Activated T-helper 2 cell treated with anti-CD3 and anti-CD28 coated beads, Interferon-gamma antibody, Interleukin-2, Interleukin-4, amounts not matched to agents 10 μg/mL and 5 μg/mL and 100 μg/mL, durations not matched to agents 14 hours and 24 hours and 36 hours (primary cell): ENCODE data around the gene BEST1. TPM values are rescaled to one million over a fixed set of nuclear protein-coding genes. Genes with fewer than 3 reads are reported as not detected.
"Not testable (repeated sequence)": the region's sequence is repeated elsewhere in the genome, so short reads cannot be mapped to it uniquely, and the experiment has no call there.

Experiments used
- DNase-seq: peaks from one replicate; pipeline ENCODE4 v3.0.0; 2021; ENCODE audit warnings: low spot score
- H3K27ac Mint-ChIP-seq: one replicate; pipeline ENCODE4 v1.8.0; 2021; ENCODE audit warnings: mixed read lengths
- H3K27me3 Mint-ChIP-seq: one replicate; pipeline ENCODE4 v1.8.0; 2021; ENCODE audit warnings: low read depth, mixed read lengths
- H3K36me3 Mint-ChIP-seq: one replicate; pipeline ENCODE4 v1.8.0; 2021; ENCODE audit warnings: low read depth, mixed read lengths
- H3K4me1 Mint-ChIP-seq: one replicate; pipeline ENCODE4 v1.8.0; 2021; ENCODE audit warnings: low read depth, mixed read lengths
- H3K4me3 Mint-ChIP-seq: one replicate; pipeline ENCODE4 v1.8.0; 2021; ENCODE audit warnings: low read depth, mild to moderate bottlenecking, moderate library complexity, mixed read lengths
- H3K9me3 Mint-ChIP-seq: one replicate; pipeline ENCODE4 v1.8.0; 2021; ENCODE audit warnings: mixed read lengths
- intact Hi-C: fragments of 100-400 bp; cut with micrococcal nuclease; formaldehyde crosslinking; loops from one replicate; pipeline ENCODE4 v1.15.1; 2023
- total RNA-seq: library from RNA; stranded (reverse); gene quantifications from 2 replicates; pipeline ENCODE4 v1.2.3, GENCODE V29; 2022

Gene BEST1
- total RNA-seq, 1 donor from 2014 or later: not detected

DNA sequence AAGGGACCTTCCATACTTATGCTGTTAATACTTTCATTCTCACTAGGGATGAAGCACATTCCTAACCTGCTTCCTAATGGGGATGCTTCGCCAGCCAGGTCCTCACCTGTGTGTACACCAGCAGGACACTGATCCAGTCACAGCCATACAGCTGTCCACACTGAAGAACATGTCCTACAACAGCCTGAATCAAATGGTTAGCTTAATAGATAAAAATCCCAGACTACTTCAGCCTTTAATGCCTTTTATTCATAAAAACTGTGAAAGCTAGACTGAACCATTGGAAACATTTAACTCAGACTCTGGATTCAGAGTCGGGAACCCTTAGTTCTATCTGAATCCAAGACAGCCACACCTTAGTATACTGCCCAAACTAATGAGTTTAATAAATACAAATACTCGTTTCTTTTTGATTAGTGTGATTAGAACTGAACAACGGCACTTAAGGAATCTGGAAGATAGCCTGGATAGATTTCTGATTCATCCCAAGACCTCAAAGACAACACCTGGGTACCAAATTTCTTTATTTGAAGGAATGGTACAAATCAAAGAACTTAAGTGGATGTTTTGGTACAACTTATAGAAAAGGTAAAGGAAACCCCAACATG lies 14.0 kb downstream of the BEST1 start:
- H3K36me3 Mint-ChIP-seq: peaks cover 40% of the 10 kb centered on the region
- H3K27ac Mint-ChIP-seq: no peak overlapping the region
- H3K4me3 Mint-ChIP-seq: peak overlapping the region; percentile 93
- H3K4me1 Mint-ChIP-seq: peaks cover 38% of the 10 kb centered on the region
- intact Hi-C loops: no loop called here
- DNase-seq: no peak
- no peaks in the 10 kb centered on the region for H3K9me3 Mint-ChIP-seq
- no peaks in the 10 kb centered on the region for H3K27me3 Mint-ChIP-seq

DNA sequence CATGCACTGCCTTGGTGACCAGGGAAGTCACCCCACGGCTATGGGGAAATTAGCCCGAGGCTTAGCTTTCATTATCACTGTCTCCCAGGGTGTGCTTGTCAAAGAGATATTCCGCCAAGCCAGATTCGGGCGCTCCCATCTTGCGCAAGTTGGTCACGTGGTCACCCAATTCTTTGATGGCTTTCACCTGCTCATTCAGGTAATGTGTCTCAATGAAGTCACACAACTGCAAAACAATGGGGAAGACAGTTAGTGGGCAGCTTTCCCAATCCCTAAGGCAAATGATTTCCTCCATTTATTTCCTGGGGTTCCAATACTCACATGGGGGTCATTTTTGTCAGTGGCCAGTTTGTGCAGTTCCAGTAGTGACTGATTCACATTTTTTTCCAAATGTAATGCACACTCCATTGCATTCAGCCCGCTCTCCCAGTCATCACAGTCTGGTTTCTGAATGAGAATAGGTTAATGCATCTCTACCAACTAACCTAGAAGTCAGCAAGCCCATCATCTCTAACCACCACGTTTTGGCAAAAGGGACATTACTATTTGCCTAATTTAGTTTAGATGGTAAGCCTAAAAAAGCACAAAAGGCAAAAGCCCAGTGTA lies 14.6 kb downstream of the BEST1 start:
- DNase-seq: not testable (repeated sequence)
- H3K27ac Mint-ChIP-seq: peak overlapping the region; percentile 26
- peaks cover 42% of the 10 kb centered on the region for H3K4me1 Mint-ChIP-seq

DNA sequence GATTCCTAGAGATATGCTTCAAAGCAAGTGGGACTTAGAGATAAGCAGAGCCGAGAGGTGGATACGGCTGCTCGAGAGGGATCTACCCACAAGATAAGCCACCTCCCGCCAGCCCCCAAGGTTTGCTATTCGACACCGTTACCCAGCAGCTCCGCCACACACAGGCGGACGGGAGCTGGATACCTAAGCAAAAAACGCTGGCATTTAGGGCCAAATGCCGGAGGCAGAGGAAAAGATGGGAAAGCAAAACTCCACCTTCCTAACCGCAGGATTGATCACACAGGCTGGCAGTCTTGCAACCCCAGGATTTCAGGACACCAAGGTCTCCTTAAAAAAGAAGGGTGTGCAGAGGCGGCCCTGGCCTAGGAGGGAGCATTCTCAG lies 16.6 kb downstream of the BEST1 start:
- intact Hi-C loops: loop anchor here (1.0 kb wide), 1 partner anchor 59 kb away; no protein-coding TSS in a partner anchor
- Mint-ChIP-seq H3K9me3 (no peaks in the 10 kb centered on the region), H3K36me3 (peaks cover 40% of the 10 kb centered on the region), H3K27ac (peak overlapping the region; percentile 72), H3K4me3 (peak overlapping the region; percentile 93), H3K27me3 (no peaks in the 10 kb centered on the region), H3K4me1 (peaks cover 55% of the 10 kb centered on the region)
- DNase-seq: peak; percentile 38

More for the DNA sequence above, 14.6 kb downstream of the BEST1 start:
- intact Hi-C loops, H3K27me3 Mint-ChIP-seq, H3K9me3 Mint-ChIP-seq: not testable (repeated sequence)
- Mint-ChIP-seq H3K36me3 (peaks cover 40% of the 10 kb centered on the region), H3K4me3 (peak overlapping the region; percentile 93)

DNA sequence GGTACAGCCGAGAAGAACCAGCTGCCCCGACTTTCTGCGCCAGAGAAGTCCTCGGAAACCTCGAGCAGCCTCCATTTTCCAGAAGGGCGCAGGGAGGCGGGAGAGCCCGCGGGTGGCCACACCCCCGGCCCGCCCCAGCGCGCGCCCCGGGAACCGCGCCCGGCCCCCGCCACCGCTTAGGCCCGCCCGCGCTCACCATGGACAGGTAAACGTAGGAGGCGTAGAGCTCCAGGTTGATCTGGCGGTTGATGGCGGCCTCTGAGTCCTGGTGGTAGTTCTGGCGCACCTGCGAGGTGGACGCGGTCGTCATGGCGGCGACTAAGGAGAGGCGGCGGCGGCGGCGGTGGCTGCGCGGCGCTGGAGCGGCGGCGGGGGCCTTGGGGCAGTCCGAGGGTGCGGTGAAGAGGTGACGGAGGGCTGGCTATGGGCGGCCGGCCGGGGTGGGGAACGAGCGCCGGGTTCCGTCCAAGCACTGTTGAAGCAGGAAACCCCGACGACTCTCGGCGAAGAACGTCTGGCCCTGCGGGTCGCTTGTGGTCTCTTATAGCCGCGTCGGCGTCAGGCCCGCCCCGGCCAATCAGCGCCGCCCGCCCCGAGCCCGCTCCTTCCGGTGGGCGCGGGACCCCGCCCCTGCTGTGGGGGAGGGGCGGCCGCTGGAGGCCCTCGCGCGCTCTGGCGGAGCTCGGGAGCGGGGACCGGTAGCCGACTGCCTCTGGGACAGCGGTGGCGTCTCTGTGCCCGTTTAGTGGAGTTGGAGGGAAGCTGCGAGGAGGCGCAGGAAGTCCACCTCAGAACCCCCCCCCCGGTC lies 17.2 kb downstream of the BEST1 start, which contains the start of gene FTH1:
FTH1 (minus strand) TSS at position 519 of the 808 bp plus-strand sequence; CDS start at position 310, 209 bp downstream.
- peak within 1 kb of the TSS; percentile 93 for H3K4me3 Mint-ChIP-seq
- H3K4me1 Mint-ChIP-seq: peaks cover 59% of the 10 kb centered on the region
- no peaks in the 10 kb centered on the region for H3K9me3 Mint-ChIP-seq
- no peaks in the 10 kb centered on the region for H3K27me3 Mint-ChIP-seq
- DNase-seq: peak; percentile 84
- peaks cover 37% of the 10 kb centered on the region for H3K36me3 Mint-ChIP-seq
- H3K27ac Mint-ChIP-seq: peak within 1 kb of the TSS; percentile 90
- intact Hi-C loops: loop anchor here (1.0 kb wide), 1 partner anchor 58 kb away; no protein-coding TSS in a partner anchor

DNA sequence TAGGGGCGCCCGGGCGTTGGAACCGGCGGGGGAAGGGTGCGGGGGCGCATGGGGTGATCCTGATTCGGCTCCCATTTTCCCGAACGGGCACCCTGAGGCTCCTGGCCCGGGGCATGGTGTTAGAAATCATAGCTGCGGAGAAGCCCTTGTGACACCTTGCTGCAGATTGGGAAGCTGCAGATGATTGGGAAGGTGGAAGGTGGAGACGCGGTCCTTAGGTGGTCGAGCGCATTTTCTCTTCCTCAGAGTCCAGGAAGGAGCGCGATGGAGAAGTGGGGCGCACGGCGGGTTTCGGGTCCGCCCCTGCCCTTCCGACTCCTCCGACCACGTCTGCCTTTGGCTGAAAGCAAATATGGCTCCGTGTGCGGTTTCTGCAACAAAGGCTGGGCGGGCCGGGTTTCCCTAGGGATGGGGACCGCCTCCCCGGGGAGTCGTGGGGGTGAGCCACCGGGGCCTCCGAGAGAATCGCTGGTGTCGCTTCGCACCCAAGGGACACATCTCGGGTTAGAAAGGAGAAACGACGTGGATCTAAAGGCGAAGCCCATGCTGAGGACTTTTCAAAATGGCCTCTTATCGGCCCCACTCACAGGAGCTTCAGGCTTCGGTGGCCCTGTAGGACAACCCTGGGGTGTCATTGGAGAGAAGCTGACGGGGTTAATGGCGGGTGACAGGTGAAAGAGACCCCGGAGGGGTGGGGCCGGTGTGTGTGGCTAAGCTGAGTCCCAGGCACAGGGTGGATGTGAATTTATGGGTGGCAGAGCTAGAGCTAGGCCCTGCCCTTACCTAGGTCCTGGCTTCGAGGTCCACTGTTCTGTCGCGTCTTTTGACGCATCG lies 18.0 kb downstream of the BEST1 start:
- no peaks in the 10 kb centered on the region for H3K27me3 Mint-ChIP-seq
- H3K9me3 Mint-ChIP-seq: no peaks in the 10 kb centered on the region
- peak; percentile 45 for DNase-seq
- H3K27ac Mint-ChIP-seq: peak overlapping the region; percentile 89
- peaks cover 61% of the 10 kb centered on the region for H3K4me1 Mint-ChIP-seq
- H3K36me3 Mint-ChIP-seq: peaks cover 33% of the 10 kb centered on the region
- intact Hi-C loops: loop anchor here (1.0 kb wide), 1 partner anchor 57 kb away; no protein-coding TSS in a partner anchor
- H3K4me3 Mint-ChIP-seq: peak overlapping the region; percentile 85

DNA sequence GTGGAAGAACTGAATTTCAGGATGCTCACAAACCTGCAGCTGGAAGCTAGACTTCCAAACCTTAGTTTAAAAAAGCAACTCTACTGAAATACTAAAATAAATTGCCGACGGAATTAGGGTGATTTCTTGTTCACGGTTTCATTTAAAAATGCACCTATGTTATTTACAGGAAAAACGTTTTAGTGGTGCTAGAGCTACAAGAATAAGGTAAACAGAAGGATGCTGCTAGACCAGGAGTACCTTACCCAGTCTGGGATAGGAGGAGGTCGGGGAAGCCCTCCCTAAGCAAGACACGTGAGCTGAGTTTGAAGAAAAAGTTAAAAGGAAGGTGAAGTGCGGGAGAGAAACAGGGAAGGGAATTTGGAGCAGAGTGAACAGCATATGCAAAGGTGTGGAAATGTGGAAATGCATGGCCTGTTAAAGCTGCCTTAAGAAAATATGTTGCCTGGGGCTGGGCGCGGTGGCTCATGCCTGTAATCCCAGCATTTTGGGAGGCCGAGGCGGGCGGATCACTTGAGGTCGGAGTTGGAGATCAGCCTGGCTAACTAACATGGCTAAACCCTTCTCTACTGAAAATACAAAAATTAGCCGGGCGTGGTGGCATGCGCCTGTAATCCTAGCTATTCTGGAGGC lies 18.7 kb downstream of the BEST1 start:
- Mint-ChIP-seq H3K4me1 (peaks cover 58% of the 10 kb centered on the region), H3K4me3 (peak overlapping the region; percentile 85), H3K27me3 (no peaks in the 10 kb centered on the region), H3K27ac (peak overlapping the region; percentile 89), H3K36me3 (peaks cover 26% of the 10 kb centered on the region), H3K9me3 (no peaks in the 10 kb centered on the region)
- no peak for DNase-seq
- intact Hi-C loops: no loop called here

DNA sequence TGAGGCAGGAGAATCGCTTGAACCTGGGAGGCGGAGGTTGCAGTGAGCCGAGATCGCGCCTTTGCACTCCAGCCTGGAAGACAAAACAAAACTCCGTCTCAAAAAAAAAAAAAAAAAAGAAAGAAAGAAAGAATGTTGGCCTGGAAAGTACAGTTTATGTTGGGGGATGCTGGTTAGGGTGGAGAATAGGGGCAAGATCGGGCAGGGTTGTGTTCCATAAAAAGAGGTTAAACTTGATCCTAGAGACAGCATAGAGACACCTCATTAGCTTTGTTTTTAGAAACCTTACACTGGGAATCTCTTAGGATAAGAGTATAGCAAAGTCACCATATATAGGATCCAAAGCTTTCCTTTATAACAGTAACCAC lies 19.2 kb downstream of the BEST1 start:
- H3K4me3 Mint-ChIP-seq: peak overlapping the region; percentile 28
- H3K9me3 Mint-ChIP-seq: no peaks in the 10 kb centered on the region
- intact Hi-C loops: no loop called here
- no peak for DNase-seq
- H3K27ac Mint-ChIP-seq: peak overlapping the region; percentile 23
- peaks cover 21% of the 10 kb centered on the region for H3K36me3 Mint-ChIP-seq
- no peaks in the 10 kb centered on the region for H3K27me3 Mint-ChIP-seq
- peaks cover 53% of the 10 kb centered on the region for H3K4me1 Mint-ChIP-seq

DNA sequence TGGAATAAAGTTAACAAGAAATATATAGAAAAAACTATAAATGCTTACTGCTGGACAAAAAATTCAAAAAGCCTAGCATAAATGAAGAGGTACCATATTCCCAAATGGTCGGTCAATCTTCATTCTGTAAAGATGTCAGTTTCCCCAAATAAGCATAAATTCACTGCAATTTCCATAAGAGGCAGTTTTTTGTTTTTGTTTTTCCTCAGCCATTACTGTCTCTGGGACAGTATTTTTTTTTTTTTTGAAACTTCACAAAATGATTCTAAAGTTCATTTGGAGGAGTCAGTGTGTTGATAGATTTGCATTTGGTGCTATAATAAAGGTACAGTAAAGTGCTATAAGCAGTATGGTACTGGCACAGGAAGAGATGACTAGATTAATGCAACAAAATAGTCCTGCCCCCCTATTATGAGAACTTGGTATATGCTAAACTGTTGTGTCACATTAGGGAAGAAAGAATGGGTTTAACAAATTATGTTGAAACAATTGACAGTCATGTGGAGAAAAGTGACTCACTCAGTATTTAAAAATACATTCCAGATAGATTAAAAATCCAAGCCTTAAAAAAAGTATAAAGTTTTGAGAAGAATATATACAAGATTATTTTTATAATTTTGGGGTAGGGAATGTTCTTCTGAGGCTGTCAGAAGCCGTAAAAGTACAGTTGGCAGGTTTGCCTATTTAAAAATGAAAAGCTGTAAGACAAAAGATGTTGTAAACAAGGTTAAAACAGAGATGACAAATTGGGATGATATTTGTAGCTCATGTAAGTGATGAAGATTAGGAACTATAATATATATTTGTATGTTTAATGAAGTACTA lies 19.9 kb downstream of the BEST1 start:
- H3K4me1 Mint-ChIP-seq: peaks cover 47% of the 10 kb centered on the region
- peaks cover 14% of the 10 kb centered on the region for H3K36me3 Mint-ChIP-seq
- intact Hi-C loops: loop anchor here (5.0 kb wide), 1 partner anchor 138 kb away; no protein-coding TSS in a partner anchor
- H3K4me3 Mint-ChIP-seq: no peak overlapping the region
- no peak for DNase-seq
- H3K27me3 Mint-ChIP-seq: no peaks in the 10 kb centered on the region
- no peak overlapping the region for H3K27ac Mint-ChIP-seq
- no peaks in the 10 kb centered on the region for H3K9me3 Mint-ChIP-seq

DNA sequence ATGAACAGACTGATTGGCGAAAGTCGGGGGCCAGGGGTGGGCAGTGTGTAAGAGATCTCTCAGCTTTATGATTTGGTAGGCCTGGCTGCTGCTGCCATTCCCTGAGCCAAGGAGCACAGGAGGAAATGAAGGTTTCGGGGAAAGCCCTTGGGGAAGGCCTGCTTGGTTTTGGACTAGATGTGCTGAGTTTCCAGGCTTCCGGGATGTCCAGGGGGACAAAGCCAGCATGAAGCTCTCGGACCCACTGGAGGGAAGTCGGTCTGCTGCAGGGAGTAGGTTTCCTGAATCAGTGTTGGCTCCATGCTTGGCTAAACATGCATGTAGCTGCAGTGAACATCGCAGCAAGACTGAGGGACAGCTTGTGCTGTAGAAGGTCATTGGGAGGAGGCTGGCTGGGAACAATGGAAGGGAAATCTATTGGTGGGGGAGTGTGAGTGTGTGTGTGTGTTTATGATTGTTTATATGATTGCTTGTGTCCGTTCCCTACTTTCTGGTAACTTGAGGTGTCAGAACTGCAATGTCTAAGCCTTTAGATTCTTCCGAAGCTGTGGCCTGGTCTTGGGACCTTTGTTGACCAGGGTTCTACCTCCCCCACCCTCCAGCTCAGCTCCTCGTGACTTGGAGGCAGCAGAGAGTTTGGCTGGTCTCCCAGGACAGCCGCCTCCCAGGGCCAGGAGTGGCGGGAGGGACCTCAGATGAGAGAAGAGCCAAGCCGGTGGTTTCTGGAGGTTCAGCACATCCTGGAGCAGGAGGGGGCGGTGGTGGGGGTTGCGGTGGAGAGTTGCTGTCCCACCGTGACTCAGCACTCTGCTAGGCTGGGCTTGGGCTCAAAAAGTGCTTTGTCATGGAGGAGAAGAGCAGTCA lies 21.3 kb downstream of the BEST1 start:
- no peak overlapping the region for H3K4me3 Mint-ChIP-seq

DNA sequence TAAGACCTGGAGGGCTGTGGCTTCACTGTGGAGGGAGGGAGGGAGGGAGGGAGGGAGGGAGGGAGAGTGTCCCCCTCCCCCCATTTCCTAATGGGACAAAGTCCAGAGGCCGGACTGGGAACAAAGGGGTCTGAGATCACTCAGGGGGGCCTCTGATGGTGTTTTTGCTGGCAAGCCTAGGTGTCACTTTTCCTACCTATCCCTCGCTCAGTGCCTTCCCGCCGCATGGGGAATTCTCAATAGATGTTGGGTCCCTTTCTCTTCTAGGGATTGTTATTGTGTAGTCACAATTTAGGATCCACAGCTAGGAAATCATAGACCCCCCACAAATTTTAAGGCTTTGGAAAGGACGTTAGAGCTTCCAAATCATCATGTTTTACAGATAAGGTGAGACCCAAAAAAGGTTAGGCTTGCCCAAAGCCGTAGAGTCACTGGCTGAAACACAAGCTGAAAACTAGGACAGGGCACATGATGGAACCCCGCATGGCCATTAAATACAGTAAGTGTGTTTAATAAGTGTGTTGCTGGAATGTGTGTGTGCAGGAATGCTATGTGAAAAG lies 22.0 kb downstream of the BEST1 start:
- H3K9me3 Mint-ChIP-seq: no peaks in the 10 kb centered on the region
- peak overlapping the region; percentile 74 for H3K27ac Mint-ChIP-seq
- H3K36me3 Mint-ChIP-seq: no peaks in the 10 kb centered on the region
- peak overlapping the region; percentile 28 for H3K4me3 Mint-ChIP-seq
- intact Hi-C loops: loop anchor here (5.0 kb wide), 1 partner anchor 140 kb away; no protein-coding TSS in a partner anchor
- no peak for DNase-seq
- peaks cover 42% of the 10 kb centered on the region for H3K4me1 Mint-ChIP-seq
- H3K27me3 Mint-ChIP-seq: no peaks in the 10 kb centered on the region

More for the DNA sequence above, 21.3 kb downstream of the BEST1 start:
- DNase-seq: peak; percentile 25
- Mint-ChIP-seq H3K27me3 (no peaks in the 10 kb centered on the region), H3K36me3 (peaks cover 4% of the 10 kb centered on the region), H3K27ac (peak overlapping the region; percentile 71), H3K9me3 (no peaks in the 10 kb centered on the region), H3K4me1 (peaks cover 43% of the 10 kb centered on the region)
- intact Hi-C loops: loop anchor here (5.0 kb wide), 1 partner anchor 139 kb away; no protein-coding TSS in a partner anchor
